ENCODE measurements around the gene CD99L2.

- no peak for TF ChIP-seq POLR2A (IDR thresholded peaks at IDR 0.05)
- TF ChIP-seq CTCF (IDR thresholded peaks at IDR 0.05): no peak
These were observed 53.4 kb downstream of the CD99L2 start for GRCh38 chrX:150845091-150845490.
